HEK293 (cell line): ENCODE measurements around the gene OBP2A.

Source experiments
- CTCF ChIA-PET: fragments of 350-600 bp; formaldehyde crosslinking; extraction: SDS; loops from one replicate; lab custom pipeline; 2021; ENCODE audit warnings: antibody characterized with exemption; lab: Yijun Ruan, JAX
- POLR2A ChIA-PET: fragments of 300-600 bp; formaldehyde crosslinking; extraction: SDS; loops from one replicate; lab custom pipeline; 2020; ENCODE audit warnings: antibody characterized with exemption, inconsistent platforms; lab: Yijun Ruan, JAX
- H3K27ac ChIP-seq: fragments of 200-500 bp; sonication (Bioruptor generic); 2 replicates; pipeline ENCODE4 v1.5.1; 2014; ENCODE audit warnings: low read depth, low read length, control low read depth, inconsistent platforms; ENCODE audit errors: extremely low read depth
- H3K36me3 ChIP-seq, 2 experiments: fragments of 200-500 bp in 1 of 2; sonication (Bioruptor generic) in 1 of 2; 1 replicate in 1 of 2; 2 replicates in 1 of 2; pipeline ENCODE4 v1.5.1; 2014 to 2017; ENCODE audit warnings: inconsistent platforms in 2 of 2, low read length in 2 of 2; ENCODE audit not compliant: control insufficient read depth in 2 of 2, insufficient read depth in 1 of 2
- H3K4me1 ChIP-seq: fragments of 200-500 bp; sonication (Bioruptor generic); 2 replicates; pipeline ENCODE4 v1.5.1; 2014; ENCODE audit warnings: mild to moderate bottlenecking, low read length, inconsistent platforms; ENCODE audit not compliant: control insufficient read depth, insufficient read depth
- H3K4me3 ChIP-seq: 2 replicates; pipeline ENCODE4 v1.5.1; 2011; ENCODE audit warnings: low read depth, mild to moderate bottlenecking, control low read depth, low read length, moderate library complexity
- H3K9me3 ChIP-seq: fragments of 200-500 bp; sonication (Bioruptor generic); 2 replicates; pipeline ENCODE4 v1.5.1; 2014; ENCODE audit warnings: low read depth, low read length, inconsistent platforms; ENCODE audit not compliant: control insufficient read depth, insufficient read depth
- EGR2 ChIP-seq: fragments of 450-650 bp; formaldehyde crosslinking; IDR thresholded peaks from 2 replicates; pipeline ENCODE4 v1.5.1; 2016; ENCODE audit warnings: low read depth, missing biosample characterization, missing genetic modification characterization
- FEZF1 ChIP-seq: fragments of 450-650 bp; formaldehyde crosslinking; IDR thresholded peaks from 2 replicates; pipeline ENCODE4 v1.5.1; 2016; ENCODE audit warnings: missing biosample characterization, missing genetic modification characterization
- GLI4 ChIP-seq: fragments of 450-650 bp; formaldehyde crosslinking; IDR thresholded peaks from 2 replicates; pipeline ENCODE4 v1.5.1; 2016; ENCODE audit warnings: missing biosample characterization, missing genetic modification characterization
- KLF1 ChIP-seq: fragments of 450-650 bp; formaldehyde crosslinking; IDR thresholded peaks from 2 replicates; pipeline ENCODE4 v1.5.1; 2016; ENCODE audit warnings: missing biosample characterization, missing genetic modification characterization
- MYNN ChIP-seq: fragments of 450-650 bp; formaldehyde crosslinking; IDR thresholded peaks from 2 replicates; pipeline ENCODE4 v1.5.1; 2016; ENCODE audit warnings: missing biosample characterization, missing genetic modification characterization, borderline replicate concordance
- OVOL3 ChIP-seq: fragments of 450-650 bp; formaldehyde crosslinking; IDR thresholded peaks from 2 replicates; pipeline ENCODE4 v1.5.1; 2016; ENCODE audit warnings: missing biosample characterization, missing genetic modification characterization
- TCF7L2 ChIP-seq: IDR thresholded peaks from 2 replicates; pipeline ENCODE4 v1.6.1; 2011; ENCODE audit warnings: low read depth, mild to moderate bottlenecking, inconsistent platforms, low read length, moderate library complexity, borderline replicate concordance
- YY2 ChIP-seq: fragments of 450-650 bp; formaldehyde crosslinking; IDR thresholded peaks from 2 replicates; pipeline ENCODE4 v1.5.1; 2016; ENCODE audit warnings: missing biosample characterization, missing genetic modification characterization
- ZFHX2 ChIP-seq: fragments of 450-650 bp; formaldehyde crosslinking; conservative IDR thresholded peaks from 2 replicates; pipeline ENCODE4 v1.5.1; 2016; ENCODE audit warnings: missing biosample characterization, missing genetic modification characterization
- ZNF112 ChIP-seq: fragments of 450-650 bp; formaldehyde crosslinking; IDR thresholded peaks from 2 replicates; pipeline ENCODE4 v1.5.0; 2017; ENCODE audit warnings: missing biosample characterization, missing genetic modification characterization
- ZNF211 ChIP-seq: fragments of 450-650 bp; formaldehyde crosslinking; IDR thresholded peaks from 2 replicates; pipeline ENCODE4 v1.5.1; 2016; ENCODE audit warnings: low read depth, missing biosample characterization, missing genetic modification characterization
- ZNF292 ChIP-seq: fragments of 450-650 bp; formaldehyde crosslinking; IDR thresholded peaks from 2 replicates; pipeline ENCODE4 v1.5.1; 2016; ENCODE audit warnings: low read depth, missing biosample characterization, missing genetic modification characterization, borderline replicate concordance
- ZNF302 ChIP-seq: fragments of 450-650 bp; formaldehyde crosslinking; IDR thresholded peaks from 2 replicates; pipeline ENCODE4 v1.5.1; 2016; ENCODE audit warnings: missing biosample characterization, missing genetic modification characterization, low read depth
- ZNF341 ChIP-seq: fragments of 450-650 bp; formaldehyde crosslinking; IDR thresholded peaks from 2 replicates; pipeline ENCODE4; 2016; ENCODE audit warnings: low read depth, missing biosample characterization, missing genetic modification characterization
- ZNF416 ChIP-seq: fragments of 450-650 bp; formaldehyde crosslinking; IDR thresholded peaks from 2 replicates; pipeline ENCODE4 v1.5.1; 2016; ENCODE audit warnings: missing biosample characterization, missing genetic modification characterization
- ZNF510 ChIP-seq: fragments of 450-650 bp; formaldehyde crosslinking; IDR thresholded peaks from 2 replicates; pipeline ENCODE4 v1.5.1; 2018; ENCODE audit warnings: mild to moderate bottlenecking, missing genetic modification characterization, missing biosample characterization; ENCODE audit not compliant: insufficient replicate concordance
- ZNF544 ChIP-seq: fragments of 450-650 bp; formaldehyde crosslinking; IDR thresholded peaks from 2 replicates; pipeline ENCODE4 v1.5.0; 2017; ENCODE audit warnings: missing biosample characterization, missing genetic modification characterization
- ZNF785 ChIP-seq: fragments of 450-650 bp; formaldehyde crosslinking; IDR thresholded peaks from 2 replicates; pipeline ENCODE4 v1.5.1; 2016; ENCODE audit warnings: missing biosample characterization, missing genetic modification characterization
- ZNF843 ChIP-seq: fragments of 450-650 bp; formaldehyde crosslinking; IDR thresholded peaks from 2 replicates; pipeline ENCODE4 v1.5.1; 2016; ENCODE audit warnings: missing biosample characterization, missing genetic modification characterization
- TF ChIP-seq, protein P1 (sequence below): IDR thresholded peaks from 2 replicates; pipeline ENCODE4 v1.6.1; 2011; ENCODE audit warnings: mild to moderate bottlenecking, low read depth, low read length, borderline replicate concordance
- TF ChIP-seq, protein P2 (sequence below): fragments of 450-650 bp; formaldehyde crosslinking; IDR thresholded peaks from 2 replicates; pipeline ENCODE4 v1.5.1; 2017; ENCODE audit warnings: missing biosample characterization, missing genetic modification characterization
- TF ChIP-seq, protein P3 (sequence below): fragments of 450-650 bp; formaldehyde crosslinking; IDR thresholded peaks from 2 replicates; pipeline ENCODE4 v1.5.1; 2016; ENCODE audit warnings: missing biosample characterization, missing genetic modification characterization
- TF ChIP-seq, protein P4 (sequence below): fragments of 450-650 bp; formaldehyde crosslinking; IDR thresholded peaks from 2 replicates; pipeline ENCODE4 v1.5.1; 2016; ENCODE audit warnings: missing biosample characterization, missing genetic modification characterization, low read depth
- TF ChIP-seq, protein P5 (sequence below): fragments of 450-650 bp; formaldehyde crosslinking; conservative IDR thresholded peaks from 2 replicates; pipeline ENCODE4 v1.5.1; 2016; ENCODE audit warnings: low read depth, missing biosample characterization, missing genetic modification characterization

The OBP2A gene

DNA sequence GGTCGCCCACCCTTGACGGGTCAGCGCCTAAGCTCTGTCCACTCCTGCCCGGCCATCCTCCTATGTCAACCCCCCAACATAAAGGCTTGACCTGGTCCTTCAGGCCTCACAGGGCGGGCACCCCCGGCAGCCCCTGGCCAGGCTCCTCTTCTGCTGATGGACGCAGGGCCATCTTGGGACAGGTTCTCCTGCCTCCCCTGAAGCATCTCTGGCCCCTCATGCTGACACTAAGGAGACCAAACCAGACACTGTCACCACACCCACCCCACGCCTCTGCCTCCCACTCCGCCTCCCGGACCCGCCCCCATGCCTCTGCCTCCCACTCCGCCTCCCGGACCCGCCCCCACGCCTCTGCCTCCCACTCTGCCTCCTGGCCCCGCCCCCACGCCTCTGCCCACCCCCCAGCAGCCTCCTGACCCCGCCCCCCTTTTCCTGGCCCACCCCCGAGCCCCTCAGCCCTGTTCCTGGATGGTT, 6.8 kb downstream of the OBP2A start:
- no peaks in the 10 kb centered on the region for H3K36me3 ChIP-seq
- ChIA-PET POLR2A (no interaction called here), CTCF (interaction anchor here (0.6 kb wide), 2 partner anchors 13 to 289 kb away, joined by 4 read pairs; no protein-coding TSS in a partner anchor)

DNA sequence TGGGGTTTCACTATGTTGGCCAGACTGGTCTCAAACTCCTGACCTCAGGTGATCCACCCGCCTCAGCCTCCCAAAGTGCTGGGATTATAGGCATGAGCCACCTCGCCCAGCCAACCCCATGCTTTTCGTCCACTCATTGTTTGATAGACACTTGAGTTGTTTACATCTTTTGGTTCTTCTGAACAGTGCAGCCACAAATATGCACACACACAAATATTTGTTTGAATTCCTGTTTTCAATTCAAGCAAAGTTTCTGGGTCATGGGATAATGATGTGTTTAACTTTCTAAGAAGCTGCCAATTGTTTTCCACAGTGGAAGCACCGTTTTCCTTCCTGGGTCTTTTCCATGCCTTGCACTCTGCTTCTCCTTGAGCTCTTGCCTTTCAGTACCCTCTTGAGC, 8.8 kb downstream of the OBP2A start:
- ChIA-PET POLR2A (no interaction called here), CTCF (interaction anchor here (0.6 kb wide), 1 partner anchor 24 kb away, joined by 4 read pairs; no protein-coding TSS in a partner anchor)
- Histone ChIP-seq H3K4me3 (no peak overlapping the region), H3K4me1 (no peaks in the 10 kb centered on the region), H3K36me3 (no peaks in the 10 kb centered on the region), H3K27ac (no peak overlapping the region), H3K9me3 (no peaks in the 10 kb centered on the region)
- TF ChIP-seq, protein P1, sequence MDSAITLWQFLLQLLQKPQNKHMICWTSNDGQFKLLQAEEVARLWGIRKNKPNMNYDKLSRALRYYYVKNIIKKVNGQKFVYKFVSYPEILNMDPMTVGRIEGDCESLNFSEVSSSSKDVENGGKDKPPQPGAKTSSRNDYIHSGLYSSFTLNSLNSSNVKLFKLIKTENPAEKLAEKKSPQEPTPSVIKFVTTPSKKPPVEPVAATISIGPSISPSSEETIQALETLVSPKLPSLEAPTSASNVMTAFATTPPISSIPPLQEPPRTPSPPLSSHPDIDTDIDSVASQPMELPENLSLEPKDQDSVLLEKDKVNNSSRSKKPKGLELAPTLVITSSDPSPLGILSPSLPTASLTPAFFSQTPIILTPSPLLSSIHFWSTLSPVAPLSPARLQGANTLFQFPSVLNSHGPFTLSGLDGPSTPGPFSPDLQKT, result no peak
- TF ChIP-seq, protein P2, sequence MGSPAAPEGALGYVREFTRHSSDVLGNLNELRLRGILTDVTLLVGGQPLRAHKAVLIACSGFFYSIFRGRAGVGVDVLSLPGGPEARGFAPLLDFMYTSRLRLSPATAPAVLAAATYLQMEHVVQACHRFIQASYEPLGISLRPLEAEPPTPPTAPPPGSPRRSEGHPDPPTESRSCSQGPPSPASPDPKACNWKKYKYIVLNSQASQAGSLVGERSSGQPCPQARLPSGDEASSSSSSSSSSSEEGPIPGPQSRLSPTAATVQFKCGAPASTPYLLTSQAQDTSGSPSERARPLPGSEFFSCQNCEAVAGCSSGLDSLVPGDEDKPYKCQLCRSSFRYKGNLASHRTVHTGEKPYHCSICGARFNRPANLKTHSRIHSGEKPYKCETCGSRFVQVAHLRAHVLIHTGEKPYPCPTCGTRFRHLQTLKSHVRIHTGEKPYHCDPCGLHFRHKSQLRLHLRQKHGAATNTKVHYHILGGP (tag by site-specific recombination), result no peak
- no peak for TF ChIP-seq ZNF843 (tag by site-specific recombination)
- no peak for TF ChIP-seq ZNF785 (tag by site-specific recombination)
- TF ChIP-seq, protein P3, sequence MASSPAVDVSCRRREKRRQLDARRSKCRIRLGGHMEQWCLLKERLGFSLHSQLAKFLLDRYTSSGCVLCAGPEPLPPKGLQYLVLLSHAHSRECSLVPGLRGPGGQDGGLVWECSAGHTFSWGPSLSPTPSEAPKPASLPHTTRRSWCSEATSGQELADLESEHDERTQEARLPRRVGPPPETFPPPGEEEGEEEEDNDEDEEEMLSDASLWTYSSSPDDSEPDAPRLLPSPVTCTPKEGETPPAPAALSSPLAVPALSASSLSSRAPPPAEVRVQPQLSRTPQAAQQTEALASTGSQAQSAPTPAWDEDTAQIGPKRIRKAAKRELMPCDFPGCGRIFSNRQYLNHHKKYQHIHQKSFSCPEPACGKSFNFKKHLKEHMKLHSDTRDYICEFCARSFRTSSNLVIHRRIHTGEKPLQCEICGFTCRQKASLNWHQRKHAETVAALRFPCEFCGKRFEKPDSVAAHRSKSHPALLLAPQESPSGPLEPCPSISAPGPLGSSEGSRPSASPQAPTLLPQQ (tag by site-specific recombination), result no peak
- TF ChIP-seq MYNN, result no peak
- TF ChIP-seq ZNF112 (tag by site-specific recombination), result no peak
- no peak for TF ChIP-seq GLI4 (tag by site-specific recombination)
- no peak for TF ChIP-seq ZNF416
- no peak for TF ChIP-seq ZNF292 (tag by site-specific recombination)
- TF ChIP-seq ZNF302, result no peak

More for the DNA sequence above, 6.8 kb downstream of the OBP2A start:
- TF ChIP-seq EGR2 (tag by site-specific recombination) (peak; percentile 63; the same call in 1 of the 2 replicates), ZNF544 (tag by site-specific recombination) (no peak), ZFHX2 (tag by site-specific recombination) (peak; percentile 75), KLF1 (tag by site-specific recombination) (peak; percentile 57; the same call in 1 of the 2 replicates), TCF7L2 (no peak)
- Histone ChIP-seq H3K27ac (no peak overlapping the region), H3K4me1 (no peaks in the 10 kb centered on the region), H3K9me3 (no peaks in the 10 kb centered on the region), H3K4me3 (no peak overlapping the region)

DNA sequence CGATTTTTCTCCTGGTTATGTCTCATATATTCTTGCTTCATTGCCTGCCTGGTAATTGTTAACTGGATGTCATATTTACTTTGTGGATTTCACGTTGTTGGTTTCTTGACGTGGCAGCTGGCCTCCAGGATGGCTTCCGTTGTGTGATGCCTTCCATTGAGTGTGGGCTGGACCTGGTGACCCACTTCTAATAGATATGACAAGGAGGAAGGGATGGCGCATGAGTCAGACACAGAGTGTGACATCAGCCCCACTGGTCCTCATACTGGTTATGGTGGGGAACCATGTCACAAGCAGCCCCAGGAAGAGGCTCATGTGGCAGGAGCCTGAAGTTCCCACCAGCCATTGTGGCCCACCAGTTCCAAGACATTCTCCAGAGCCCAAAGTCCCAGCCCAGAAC, 9.3 kb downstream of the OBP2A start:
- Histone ChIP-seq H3K36me3 (no peaks in the 10 kb centered on the region), H3K4me1 (no peaks in the 10 kb centered on the region), H3K9me3 (no peaks in the 10 kb centered on the region), H3K27ac (no peak overlapping the region), H3K4me3 (no peak overlapping the region)
- POLR2A ChIA-PET, result no interaction called here
- CTCF ChIA-PET, result interaction anchor here (0.6 kb wide), 1 partner anchor 25 kb away, joined by 4 read pairs; no protein-coding TSS in a partner anchor
- TF ChIP-seq ZNF211 (tag by site-specific recombination) (no peak), YY2 (tag by site-specific recombination) (no peak), ZNF341 (no peak), FEZF1 (no peak), ZNF510 (tag by site-specific recombination) (no peak), OVOL3 (no peak)
- TF ChIP-seq, protein P4, sequence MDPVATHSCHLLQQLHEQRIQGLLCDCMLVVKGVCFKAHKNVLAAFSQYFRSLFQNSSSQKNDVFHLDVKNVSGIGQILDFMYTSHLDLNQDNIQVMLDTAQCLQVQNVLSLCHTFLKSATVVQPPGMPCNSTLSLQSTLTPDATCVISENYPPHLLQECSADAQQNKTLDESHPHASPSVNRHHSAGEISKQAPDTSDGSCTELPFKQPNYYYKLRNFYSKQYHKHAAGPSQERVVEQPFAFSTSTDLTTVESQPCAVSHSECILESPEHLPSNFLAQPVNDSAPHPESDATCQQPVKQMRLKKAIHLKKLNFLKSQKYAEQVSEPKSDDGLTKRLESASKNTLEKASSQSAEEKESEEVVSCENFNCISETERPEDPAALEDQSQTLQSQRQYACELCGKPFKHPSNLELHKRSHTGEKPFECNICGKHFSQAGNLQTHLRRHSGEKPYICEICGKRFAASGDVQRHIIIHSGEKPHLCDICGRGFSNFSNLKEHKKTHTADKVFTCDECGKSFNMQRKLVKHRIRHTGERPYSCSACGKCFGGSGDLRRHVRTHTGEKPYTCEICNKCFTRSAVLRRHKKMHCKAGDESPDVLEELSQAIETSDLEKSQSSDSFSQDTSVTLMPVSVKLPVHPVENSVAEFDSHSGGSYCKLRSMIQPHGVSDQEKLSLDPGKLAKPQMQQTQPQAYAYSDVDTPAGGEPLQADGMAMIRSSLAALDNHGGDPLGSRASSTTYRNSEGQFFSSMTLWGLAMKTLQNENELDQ (tag by site-specific recombination), result no peak
- TF ChIP-seq, protein P5, sequence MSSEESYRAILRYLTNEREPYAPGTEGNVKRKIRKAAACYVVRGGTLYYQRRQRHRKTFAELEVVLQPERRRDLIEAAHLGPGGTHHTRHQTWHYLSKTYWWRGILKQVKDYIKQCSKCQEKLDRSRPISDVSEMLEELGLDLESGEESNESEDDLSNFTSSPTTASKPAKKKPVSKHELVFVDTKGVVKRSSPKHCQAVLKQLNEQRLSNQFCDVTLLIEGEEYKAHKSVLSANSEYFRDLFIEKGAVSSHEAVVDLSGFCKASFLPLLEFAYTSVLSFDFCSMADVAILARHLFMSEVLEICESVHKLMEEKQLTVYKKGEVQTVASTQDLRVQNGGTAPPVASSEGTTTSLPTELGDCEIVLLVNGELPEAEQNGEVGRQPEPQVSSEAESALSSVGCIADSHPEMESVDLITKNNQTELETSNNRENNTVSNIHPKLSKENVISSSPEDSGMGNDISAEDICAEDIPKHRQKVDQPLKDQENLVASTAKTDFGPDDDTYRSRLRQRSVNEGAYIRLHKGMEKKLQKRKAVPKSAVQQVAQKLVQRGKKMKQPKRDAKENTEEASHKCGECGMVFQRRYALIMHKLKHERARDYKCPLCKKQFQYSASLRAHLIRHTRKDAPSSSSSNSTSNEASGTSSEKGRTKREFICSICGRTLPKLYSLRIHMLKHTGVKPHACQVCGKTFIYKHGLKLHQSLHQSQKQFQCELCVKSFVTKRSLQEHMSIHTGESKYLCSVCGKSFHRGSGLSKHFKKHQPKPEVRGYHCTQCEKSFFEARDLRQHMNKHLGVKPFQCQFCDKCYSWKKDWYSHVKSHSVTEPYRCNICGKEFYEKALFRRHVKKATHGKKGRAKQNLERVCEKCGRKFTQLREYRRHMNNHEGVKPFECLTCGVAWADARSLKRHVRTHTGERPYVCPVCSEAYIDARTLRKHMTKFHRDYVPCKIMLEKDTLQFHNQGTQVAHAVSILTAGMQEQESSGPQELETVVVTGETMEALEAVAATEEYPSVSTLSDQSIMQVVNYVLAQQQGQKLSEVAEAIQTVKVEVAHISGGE (tag by site-specific recombination), result no peak
